ENCODE measurements around the gene MFNG.
"Not testable (repeated sequence)": the region's sequence is repeated elsewhere in the genome, so short reads cannot be mapped to it uniquely, and the experiment has no call there.

Gene MFNG

GRCh38 chr22:37472418-37473006 lies 13.7 kb downstream of the MFNG start:
- peak; percentile 62 for DNase-seq

- no peak for DNase-seq
These were observed 14.3 kb downstream of the MFNG start for GRCh38 chr22:37471727-37472417.

- no peak for DNase-seq
These were observed 16.1 kb downstream of the MFNG start for GRCh38 chr22:37470087-37470445.

GRCh38 chr22:37469416-37470086 lies 16.6 kb downstream of the MFNG start:
- DNase-seq = no peak

- not testable (repeated sequence) for DNase-seq
These were observed 17.9 kb downstream of the MFNG start for GRCh38 chr22:37468201-37468695.

- no peak for DNase-seq
These were observed 18.7 kb downstream of the MFNG start for GRCh38 chr22:37467391-37467955.

GRCh38 chr22:37464181-37464580 lies 22.0 kb downstream of the MFNG start:
- DNase-seq = no peak

GRCh38 chr22:37462983-37463382 lies 23.2 kb downstream of the MFNG start:
- DNase-seq = no peak

GRCh38 chr22:37462436-37462835 lies 23.7 kb downstream of the MFNG start:
- DNase-seq = no peak

GRCh38 chr22:37461961-37462360 lies 24.2 kb downstream of the MFNG start:
- no peak for DNase-seq

- DNase-seq = no peak
These were observed 25.5 kb downstream of the MFNG start for GRCh38 chr22:37460684-37461083.

- DNase-seq = no peak
These were observed 27.0 kb downstream of the MFNG start for GRCh38 chr22:37459206-37459605.

- DNase-seq = peak; percentile 82
These were observed 28.9 kb downstream of the MFNG start for GRCh38 chr22:37457093-37457893.

- DNase-seq = no peak
These were observed 29.8 kb downstream of the MFNG start for GRCh38 chr22:37456346-37456745.

- DNase-seq = no peak
These were observed 30.3 kb downstream of the MFNG start for GRCh38 chr22:37455896-37456295.

- DNase-seq = no peak
These were observed 31.1 kb downstream of the MFNG start for GRCh38 chr22:37454857-37455686.

GRCh38 chr22:37453696-37454095 lies 32.5 kb downstream of the MFNG start:
- DNase-seq = no peak

- DNase-seq = no peak
These were observed 35.0 kb downstream of the MFNG start for GRCh38 chr22:37451218-37451617.

- DNase-seq = no peak
These were observed 36.7 kb downstream of the MFNG start for GRCh38 chr22:37449331-37450001.

- no peak for DNase-seq
These were observed 37.6 kb downstream of the MFNG start for GRCh38 chr22:37448516-37449127.

GRCh38 chr22:37445501-37445900 lies 40.7 kb downstream of the MFNG start:
- DNase-seq = no peak
